Mesothelial cell of epicardium (in vitro differentiated cells): ENCODE measurements around the gene CDH24. TPM values are rescaled to one million over a fixed set of nuclear protein-coding genes. Genes with fewer than 3 reads are reported as not detected.

Source experiments
- DNase-seq, 2 experiments: peaks; one replicate each; pipeline ENCODE4 v3.0.0; 2021; ENCODE audit warnings: low spot score in 2 of 2; ENCODE audit not compliant: unreplicated experiment in 2 of 2
- H3K27ac Mint-ChIP-seq: 2 replicates; pipeline ENCODE4 v1.8.0; 2021; ENCODE audit warnings: mixed read lengths
- H3K27me3 Mint-ChIP-seq: 2 replicates; pipeline ENCODE4 v1.8.0; 2021; ENCODE audit warnings: low read depth, mixed read lengths
- H3K36me3 Mint-ChIP-seq: 2 replicates; pipeline ENCODE4 v1.8.0; 2021; ENCODE audit warnings: mixed read lengths
- H3K4me1 Mint-ChIP-seq: 2 replicates; pipeline ENCODE4 v1.8.0; 2021; ENCODE audit warnings: mixed read lengths
- H3K4me3 Mint-ChIP-seq: 2 replicates; pipeline ENCODE4 v1.8.0; 2021; ENCODE audit warnings: mild to moderate bottlenecking, moderate library complexity, mixed read lengths
- H3K9me3 Mint-ChIP-seq: 2 replicates; pipeline ENCODE4 v1.8.0; 2021; ENCODE audit warnings: mixed read lengths
- total RNA-seq: library from RNA; stranded (reverse); gene quantifications from 3 replicates; pipeline ENCODE4 v1.2.1, GENCODE V29; 2021
- TF ChIP-seq, protein P1 (sequence below): fragments of 200-600 bp; sonication (generic); IDR thresholded peaks from one replicate; pipeline ENCODE4 v1.5.0; 2021; ENCODE audit warnings: antibody characterized with exemption; ENCODE audit not compliant: unreplicated experiment

Gene CDH24
- total RNA-seq, 1 donor from 2014 or later = 30.4 TPM

GRCh38 chr14:23052671-23053070, 4.6 kb downstream of the CDH24 start:
- TF ChIP-seq, protein P1, sequence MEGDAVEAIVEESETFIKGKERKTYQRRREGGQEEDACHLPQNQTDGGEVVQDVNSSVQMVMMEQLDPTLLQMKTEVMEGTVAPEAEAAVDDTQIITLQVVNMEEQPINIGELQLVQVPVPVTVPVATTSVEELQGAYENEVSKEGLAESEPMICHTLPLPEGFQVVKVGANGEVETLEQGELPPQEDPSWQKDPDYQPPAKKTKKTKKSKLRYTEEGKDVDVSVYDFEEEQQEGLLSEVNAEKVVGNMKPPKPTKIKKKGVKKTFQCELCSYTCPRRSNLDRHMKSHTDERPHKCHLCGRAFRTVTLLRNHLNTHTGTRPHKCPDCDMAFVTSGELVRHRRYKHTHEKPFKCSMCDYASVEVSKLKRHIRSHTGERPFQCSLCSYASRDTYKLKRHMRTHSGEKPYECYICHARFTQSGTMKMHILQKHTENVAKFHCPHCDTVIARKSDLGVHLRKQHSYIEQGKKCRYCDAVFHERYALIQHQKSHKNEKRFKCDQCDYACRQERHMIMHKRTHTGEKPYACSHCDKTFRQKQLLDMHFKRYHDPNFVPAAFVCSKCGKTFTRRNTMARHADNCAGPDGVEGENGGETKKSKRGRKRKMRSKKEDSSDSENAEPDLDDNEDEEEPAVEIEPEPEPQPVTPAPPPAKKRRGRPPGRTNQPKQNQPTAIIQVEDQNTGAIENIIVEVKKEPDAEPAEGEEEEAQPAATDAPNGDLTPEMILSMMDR = no peak
- no peaks in the 10 kb centered on the region for H3K9me3 Mint-ChIP-seq
- no peak overlapping the region for H3K4me3 Mint-ChIP-seq
- H3K27ac Mint-ChIP-seq = no peak overlapping the region
- DNase-seq = no peak
- H3K36me3 Mint-ChIP-seq = peaks cover 10% of the 10 kb centered on the region
- H3K27me3 Mint-ChIP-seq = no peaks in the 10 kb centered on the region
- H3K4me1 Mint-ChIP-seq = peaks cover 15% of the 10 kb centered on the region

DNA sequence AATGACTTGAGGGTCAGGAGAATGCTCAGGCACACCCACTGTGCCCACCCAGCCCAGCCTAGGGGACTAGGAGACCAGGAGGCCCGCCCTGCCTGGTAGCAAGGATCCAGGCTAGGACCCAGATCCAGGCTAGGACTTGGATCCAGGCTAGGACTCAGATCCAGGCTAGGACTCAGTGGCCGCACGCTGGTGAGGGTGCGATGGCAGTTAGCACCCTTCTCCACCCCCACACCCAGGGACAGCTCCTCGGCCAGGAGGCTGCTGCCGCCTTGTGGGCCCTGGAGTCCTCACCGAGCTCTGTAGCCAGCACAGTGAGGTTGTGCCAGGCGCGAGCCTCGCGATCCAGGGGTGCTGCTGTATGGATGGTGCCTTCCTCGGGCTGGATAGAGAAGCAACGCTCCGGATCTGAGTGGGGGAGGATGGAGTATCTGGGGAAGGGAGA, 5.1 kb downstream of the CDH24 start:
- H3K9me3 Mint-ChIP-seq = no peaks in the 10 kb centered on the region
- H3K27ac Mint-ChIP-seq = no peak overlapping the region
- H3K36me3 Mint-ChIP-seq = peaks cover 14% of the 10 kb centered on the region
- peaks cover 15% of the 10 kb centered on the region for H3K4me1 Mint-ChIP-seq
- TF ChIP-seq, protein P1 = no peak
- DNase-seq = no peak
- H3K4me3 Mint-ChIP-seq = no peak overlapping the region
- H3K27me3 Mint-ChIP-seq = no peaks in the 10 kb centered on the region

DNA sequence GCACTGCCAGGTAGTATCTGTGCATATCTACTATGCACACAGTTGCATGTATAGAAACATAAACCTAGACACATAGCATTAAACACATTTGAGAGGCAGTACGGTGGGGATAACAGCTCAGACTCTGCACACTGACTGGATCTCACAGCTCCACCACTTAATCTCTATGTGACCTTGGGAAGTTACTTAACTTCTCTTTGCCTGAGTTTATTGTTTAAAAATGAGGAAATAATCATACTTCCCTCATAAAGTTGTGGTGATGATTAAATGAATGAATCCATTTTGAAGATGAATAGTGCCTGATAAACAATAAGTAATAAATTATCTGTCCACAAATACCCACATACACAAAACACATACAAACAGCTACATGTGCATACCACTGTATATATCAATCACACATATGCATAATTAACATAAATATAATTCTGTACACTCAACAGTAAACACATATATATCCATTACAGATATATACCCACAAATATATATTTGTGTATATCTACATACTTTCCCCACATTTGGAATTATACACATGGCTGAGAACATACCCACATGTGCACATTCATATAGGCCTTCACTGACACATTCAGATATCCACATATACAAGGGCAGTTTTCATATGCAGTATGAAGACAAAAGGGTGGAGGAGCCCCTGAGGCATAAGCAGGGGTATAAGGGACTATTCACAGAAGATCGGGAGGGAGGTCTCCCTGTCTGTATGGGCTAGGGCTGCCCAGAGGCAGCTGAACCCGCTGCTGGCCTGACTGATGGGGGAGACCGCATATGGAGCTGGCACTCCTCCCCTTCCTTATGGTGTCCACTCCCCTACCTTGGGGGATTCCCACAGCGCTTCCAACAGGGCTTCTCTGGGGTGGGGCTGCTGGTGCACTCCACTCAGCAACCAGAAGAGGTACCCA, 5.9 kb downstream of the CDH24 start:
- Mint-ChIP-seq H3K9me3 (no peaks in the 10 kb centered on the region), H3K4me1 (peaks cover 9% of the 10 kb centered on the region), H3K4me3 (no peak overlapping the region), H3K27me3 (no peaks in the 10 kb centered on the region), H3K36me3 (peaks cover 14% of the 10 kb centered on the region), H3K27ac (no peak overlapping the region)
- DNase-seq = no peak
- TF ChIP-seq, protein P1 = no peak

GRCh38 chr14:23049011-23049410, 8.3 kb downstream of the CDH24 start:
- H3K9me3 Mint-ChIP-seq = no peaks in the 10 kb centered on the region
- H3K4me1 Mint-ChIP-seq = peaks cover 8% of the 10 kb centered on the region
- DNase-seq = no peak
- H3K36me3 Mint-ChIP-seq = peaks cover 12% of the 10 kb centered on the region
- no peak overlapping the region for H3K27ac Mint-ChIP-seq
- H3K27me3 Mint-ChIP-seq = no peaks in the 10 kb centered on the region
- H3K4me3 Mint-ChIP-seq = no peak overlapping the region
- TF ChIP-seq, protein P1 = no peak

GRCh38 chr14:23047751-23048693, 9.3 kb downstream of the CDH24 start:
- Mint-ChIP-seq H3K27ac (no peak overlapping the region), H3K4me1 (peaks cover 13% of the 10 kb centered on the region), H3K27me3 (no peaks in the 10 kb centered on the region), H3K36me3 (peaks cover 12% of the 10 kb centered on the region), H3K4me3 (no peak overlapping the region), H3K9me3 (no peaks in the 10 kb centered on the region)
- DNase-seq = no peak
- TF ChIP-seq, protein P1 = no peak
